Sigmoid colon (tissue), 4 donors: Measurements from ENCODE around the gene UTP4.

Experiments used
- CTCF ChIP-seq, 4 experiments: fragments of 450-650 bp in 3 of 4; fragments of 200-600 bp in 1 of 4; IDR thresholded peaks; one replicate each; pipeline ENCODE4 v1.5.1; 2016 to 2019; ENCODE audit warnings: antibody characterized with exemption in 4 of 4, mild to moderate bottlenecking in 3 of 4, moderate library complexity in 2 of 4
- EP300 ChIP-seq, 4 donors: sonication (generic); formaldehyde crosslinking; IDR thresholded peaks; one replicate each; pipeline ENCODE4 v1.6.1; 2017; ENCODE audit warnings: antibody characterized with exemption in 4 of 4
- POLR2A ChIP-seq, 2 donors: fragments of 450-650 bp; IDR thresholded peaks; one replicate each; pipeline ENCODE4 v1.6.1; 2016; ENCODE audit warnings: antibody characterized with exemption in 2 of 2, mild to moderate bottlenecking in 2 of 2, moderate library complexity in 2 of 2
- POLR2AphosphoS5 ChIP-seq, 4 donors: sonication (generic); formaldehyde crosslinking; IDR thresholded peaks; one replicate each; pipeline ENCODE4 v1.6.1; 2017; ENCODE audit warnings: antibody characterized with exemption in 4 of 4

GRCh38 chr16:69150146-69150865 lies 17.9 kb downstream of the UTP4 start:
- TF ChIP-seq CTCF (IDR thresholded peaks at IDR 0.05) (peak; percentile 62 to 79 (median 69)), EP300 (IDR thresholded peaks at IDR 0.05) (no peak), POLR2A (IDR thresholded peaks at IDR 0.05) (no peak), POLR2AphosphoS5 (IDR thresholded peaks at IDR 0.05) (no peak)
